GM18511 (cell line): ENCODE results near the gene ABHD18.
"Not testable (repeated sequence)": the region's sequence is repeated elsewhere in the genome, so short reads cannot be mapped to it uniquely, and the experiment has no call there.

Experiments used
- ATAC-seq: cut with Tn5 transposase; IDR thresholded peaks from one replicate; pipeline ENCODE4 v1.9.1; 2021; ENCODE audit warnings: mild to moderate bottlenecking, moderate library complexity; ENCODE audit not compliant: unreplicated experiment

ABHD18 gene

GRCh38 chr4:128061566-128062536 lies 96.6 kb downstream of the ABHD18 start:
- ATAC-seq, result peak; percentile 44

GRCh38 chr4:128066453-128066820 lies 101.2 kb downstream of the ABHD18 start:
- not testable (repeated sequence) for ATAC-seq

- no peak for ATAC-seq
Measured at GRCh38 chr4:128068918-128069317, 103.7 kb downstream of the ABHD18 start.

GRCh38 chr4:128076464-128076863 lies 111.3 kb downstream of the ABHD18 start:
- ATAC-seq, result no peak
